GM10248 (cell line): ENCODE data around the gene SIGLEC10.

Source experiments
- CTCF ChIA-PET: fragments of 300-600 bp; sonication (Branson Sonifier 250); formaldehyde crosslinking; extraction: SDS; loops from one replicate; lab custom pipeline; 2021; ENCODE audit warnings: antibody characterized with exemption; lab: Yijun Ruan, JAX
- POLR2A ChIA-PET: fragments of 350-650 bp; sonication (Branson Sonifier 250); formaldehyde crosslinking; extraction: SDS; loops from one replicate; lab custom pipeline; 2020; ENCODE audit warnings: antibody characterized with exemption; lab: Yijun Ruan, JAX
- DNase-seq: peaks from one replicate; pipeline ENCODE4 v3.0.0; 2012; ENCODE audit errors: extremely low spot score
- TF ChIP-seq, protein P1 (sequence below): IDR thresholded peaks from 2 replicates; pipeline ENCODE4 v1.5.1; 2012; ENCODE audit warnings: mild to moderate bottlenecking, low read depth; ENCODE audit errors: extremely low read depth, missing control alignments, control extremely low read depth

The SIGLEC10 gene

DNA sequence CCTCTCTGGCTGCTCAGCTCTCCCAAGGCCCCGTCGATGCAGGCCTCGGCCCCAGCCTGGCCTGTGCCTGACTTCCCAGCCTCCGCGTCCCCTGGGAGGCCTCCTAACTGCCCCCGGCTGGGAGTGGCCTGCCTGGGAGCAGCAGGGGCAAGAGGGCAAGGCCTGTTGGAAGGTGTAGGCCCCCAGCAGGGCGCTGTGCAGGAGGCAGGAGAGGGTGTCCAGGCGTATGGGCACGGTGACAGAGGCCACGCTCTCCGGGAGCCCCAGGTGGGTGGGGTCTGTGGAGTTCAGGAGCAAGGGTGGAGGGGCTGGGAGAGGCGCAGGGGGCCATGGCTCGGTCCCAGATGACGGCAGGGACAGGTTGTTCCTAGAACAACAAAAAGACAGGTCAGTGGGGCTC is 28.3 kb downstream of the SIGLEC10 start:
- no peak for DNase-seq
- ChIA-PET POLR2A (interaction anchor here (0.7 kb wide), 1 partner anchor 22 kb away, joined by 3 read pairs; no protein-coding TSS in a partner anchor), CTCF (interaction anchor here (1.1 to 1.6 kb wide), 4 partner anchors 9 to 50 kb away, joined by 3 to 7 read pairs (median 4); no protein-coding TSS in a partner anchor)
- TF ChIP-seq, protein P1, sequence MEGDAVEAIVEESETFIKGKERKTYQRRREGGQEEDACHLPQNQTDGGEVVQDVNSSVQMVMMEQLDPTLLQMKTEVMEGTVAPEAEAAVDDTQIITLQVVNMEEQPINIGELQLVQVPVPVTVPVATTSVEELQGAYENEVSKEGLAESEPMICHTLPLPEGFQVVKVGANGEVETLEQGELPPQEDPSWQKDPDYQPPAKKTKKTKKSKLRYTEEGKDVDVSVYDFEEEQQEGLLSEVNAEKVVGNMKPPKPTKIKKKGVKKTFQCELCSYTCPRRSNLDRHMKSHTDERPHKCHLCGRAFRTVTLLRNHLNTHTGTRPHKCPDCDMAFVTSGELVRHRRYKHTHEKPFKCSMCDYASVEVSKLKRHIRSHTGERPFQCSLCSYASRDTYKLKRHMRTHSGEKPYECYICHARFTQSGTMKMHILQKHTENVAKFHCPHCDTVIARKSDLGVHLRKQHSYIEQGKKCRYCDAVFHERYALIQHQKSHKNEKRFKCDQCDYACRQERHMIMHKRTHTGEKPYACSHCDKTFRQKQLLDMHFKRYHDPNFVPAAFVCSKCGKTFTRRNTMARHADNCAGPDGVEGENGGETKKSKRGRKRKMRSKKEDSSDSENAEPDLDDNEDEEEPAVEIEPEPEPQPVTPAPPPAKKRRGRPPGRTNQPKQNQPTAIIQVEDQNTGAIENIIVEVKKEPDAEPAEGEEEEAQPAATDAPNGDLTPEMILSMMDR = no peak

DNA sequence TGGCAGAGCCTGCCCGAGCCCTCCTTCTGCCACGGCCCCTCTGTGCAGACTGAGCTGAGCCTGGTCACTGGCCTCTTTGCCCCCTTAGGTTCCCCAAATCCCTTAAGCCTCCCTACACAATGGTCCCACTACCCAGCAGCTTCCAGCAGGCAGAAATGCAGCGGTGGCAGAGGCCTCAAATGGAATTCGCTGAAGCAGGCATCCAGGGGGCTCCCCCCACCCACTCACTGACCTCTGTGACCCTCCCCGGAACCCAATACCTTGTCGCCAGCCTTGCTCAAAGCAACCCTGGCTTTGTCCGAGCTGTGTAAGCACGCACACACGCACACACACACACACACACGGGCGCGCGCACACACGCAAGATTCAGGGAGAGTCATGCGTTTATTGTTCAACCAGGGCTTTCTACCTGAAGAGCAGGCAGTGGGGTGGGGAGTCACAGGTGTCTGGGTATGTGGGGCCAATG is 29.5 kb downstream of the SIGLEC10 start, which contains the start of gene LIM2:
LIM2 (minus strand) TSS at position 51 of the 466 bp plus-strand sequence. CDS start 531 bp downstream, outside the sequence.
- DNase-seq = no peak
- ChIA-PET CTCF (interaction anchor here (1.2 to 1.6 kb wide), 3 partner anchors 10 to 49 kb away, joined by 3 to 7 read pairs (median 3); no protein-coding TSS in a partner anchor), POLR2A (no interaction called here)
- TF ChIP-seq, protein P1 = no peak

DNA sequence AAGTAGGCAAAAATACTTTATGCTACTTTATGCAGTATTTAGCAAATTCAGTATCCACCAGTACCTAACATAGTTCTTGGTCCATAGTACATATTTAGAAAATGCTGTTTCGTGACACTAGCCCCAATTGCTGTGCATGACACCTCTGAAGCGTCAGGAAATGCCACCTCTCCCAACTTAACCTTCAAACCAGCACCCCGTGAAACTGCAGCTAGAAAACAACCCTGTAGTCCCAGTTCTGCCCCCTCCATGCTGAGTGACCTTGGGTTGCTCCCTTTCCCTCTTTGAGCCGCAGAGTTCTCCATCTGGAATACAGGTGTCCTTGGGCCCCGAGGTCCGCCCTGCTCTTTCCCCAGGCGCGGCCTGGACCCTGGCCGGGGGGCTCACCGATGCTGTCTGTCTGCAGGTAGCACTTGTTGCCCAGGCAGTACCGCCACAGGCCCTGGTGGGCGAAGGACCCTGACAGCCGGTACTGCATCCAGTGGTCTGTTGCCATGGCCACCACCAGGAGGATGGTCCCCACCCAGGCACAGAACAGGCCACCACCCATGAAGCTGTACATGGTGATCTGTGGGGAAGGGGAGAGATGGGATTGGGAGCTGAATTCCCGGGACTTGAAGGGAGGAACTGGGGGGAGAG is 30.4 kb downstream of the SIGLEC10 start:
- ChIA-PET POLR2A (no interaction called here), CTCF (no interaction called here)
- TF ChIP-seq, protein P1 = no peak
- DNase-seq = no peak

DNA sequence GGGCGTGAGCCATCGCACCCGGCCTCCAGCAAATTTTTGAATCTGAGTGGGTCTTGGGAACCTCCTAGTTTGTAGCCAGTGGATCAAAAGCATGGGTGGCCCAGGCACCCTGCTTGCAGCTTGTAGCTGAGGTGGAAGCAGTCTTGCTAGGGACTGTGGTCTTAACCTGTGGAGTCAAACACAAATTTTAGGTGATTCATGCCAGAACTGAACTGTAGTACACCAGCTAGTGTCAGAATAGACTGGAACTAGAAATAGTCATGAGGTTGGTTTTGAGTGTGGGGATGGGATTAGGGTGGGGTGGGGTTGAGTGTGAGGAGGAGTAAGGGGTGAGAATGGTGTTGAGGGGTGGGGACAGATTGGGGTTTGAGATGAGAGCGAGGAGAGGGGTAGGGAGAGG is 35.4 kb downstream of the SIGLEC10 start:
- TF ChIP-seq, protein P1 = no peak
- CTCF ChIA-PET = interaction anchor here (1.4 to 1.6 kb wide), 2 partner anchors 9 to 10 kb away, joined by 5 to 7 read pairs; partner anchors contain the start of genes C19orf84 and NKG7
- no peak for DNase-seq
- POLR2A ChIA-PET = interaction anchor here (0.6 kb wide), 1 partner anchor 12 kb away, joined by 3 read pairs; no protein-coding TSS in a partner anchor

DNA sequence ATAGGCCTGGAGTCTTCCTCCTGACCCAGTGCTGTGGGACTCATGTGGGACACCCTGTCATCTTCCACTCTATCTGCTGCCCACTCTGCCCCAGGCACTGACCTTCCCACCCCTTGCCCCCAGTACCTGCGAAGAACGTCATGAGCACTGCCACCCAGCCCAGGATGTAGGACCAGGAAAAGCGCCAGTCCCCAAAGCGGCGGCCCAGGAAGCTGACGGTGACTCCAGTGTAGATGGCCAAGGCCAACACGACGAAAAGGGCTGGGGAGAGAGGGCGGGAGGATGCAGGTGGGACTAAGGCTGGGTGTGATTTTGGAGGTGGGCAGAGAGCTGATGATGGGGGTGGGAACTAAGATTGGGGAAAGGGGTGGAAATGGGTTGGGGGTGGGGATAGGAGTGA is 37.1 kb downstream of the SIGLEC10 start:
- ChIA-PET CTCF (interaction anchor here (1.0 to 1.7 kb wide), 5 partner anchors 8 to 41 kb away, joined by 3 to 7 read pairs (median 5); partner anchors contain the start of genes C19orf84 and NKG7), POLR2A (no interaction called here)
- TF ChIP-seq, protein P1 = no peak
- no peak for DNase-seq

DNA sequence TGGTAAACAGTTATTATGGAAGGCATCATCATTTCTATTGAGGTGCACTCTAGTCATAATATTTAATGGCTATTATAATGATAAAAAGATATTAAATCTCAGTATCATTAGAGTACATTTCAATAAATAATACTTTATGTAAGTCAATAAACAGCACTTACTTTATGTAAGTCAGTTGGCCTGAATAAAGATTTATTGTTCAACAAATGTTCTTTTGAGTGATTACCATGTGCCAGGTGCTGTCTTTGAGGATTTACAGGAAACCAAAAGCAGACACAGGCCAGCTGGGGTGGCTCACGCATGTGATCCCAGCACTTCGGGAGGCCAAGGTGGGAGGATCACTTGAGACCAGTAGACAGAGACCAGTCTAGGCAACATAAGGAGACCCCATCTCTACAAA is 40.0 kb downstream of the SIGLEC10 start:
- ChIA-PET CTCF (interaction anchor here (1.0 to 1.5 kb wide), 3 partner anchors 12 to 96 kb away, joined by 3 to 4 read pairs (median 3); partner anchors contain the start of gene ETFB), POLR2A (no interaction called here)
- TF ChIP-seq, protein P1 = no peak
- no peak for DNase-seq
